Fibroblast of lung (primary cell): Measurements from ENCODE around the gene STK35.

ENCODE experiments used
- CTCF ChIP-seq, 2 donors: IDR thresholded peaks in 1 of 2; conservative IDR thresholded peaks in 1 of 2; 1 replicate in 1 of 2; 2 replicates in 1 of 2; pipeline ENCODE4 v1.5.1; 2011 to 2012; ENCODE audit warnings: low read length in 2 of 2, control low read depth in 1 of 2, inconsistent platforms in 1 of 2, low read depth in 1 of 2, mild to moderate bottlenecking in 1 of 2
- EZH2 ChIP-seq: IDR thresholded peaks from 2 replicates; pipeline ENCODE4 v1.5.1; 2012; ENCODE audit warnings: low read length, control low read depth, mild to moderate bottlenecking; ENCODE audit errors: missing control alignments

- TF ChIP-seq CTCF (conservative IDR thresholded peaks at IDR 0.05 in 1 of 2, IDR thresholded peaks at IDR 0.05 in 1 of 2; ENCODE audit: low read depth in 1 of 2, low read length in 2 of 2) (no peak), EZH2 (no peak)
These were observed 69.7 kb downstream of the STK35 start for GRCh38 chr20:2171266-2171790.
